NCI-H2196 (cell line): ENCODE data around the gene LYPD5.

Experiments
- DNase-seq: peaks from one replicate; lab custom pipeline; 2025; ENCODE audit not compliant: unreplicated experiment; lab: John Stamatoyannopoulos, UW

LYPD5 gene

DNA sequence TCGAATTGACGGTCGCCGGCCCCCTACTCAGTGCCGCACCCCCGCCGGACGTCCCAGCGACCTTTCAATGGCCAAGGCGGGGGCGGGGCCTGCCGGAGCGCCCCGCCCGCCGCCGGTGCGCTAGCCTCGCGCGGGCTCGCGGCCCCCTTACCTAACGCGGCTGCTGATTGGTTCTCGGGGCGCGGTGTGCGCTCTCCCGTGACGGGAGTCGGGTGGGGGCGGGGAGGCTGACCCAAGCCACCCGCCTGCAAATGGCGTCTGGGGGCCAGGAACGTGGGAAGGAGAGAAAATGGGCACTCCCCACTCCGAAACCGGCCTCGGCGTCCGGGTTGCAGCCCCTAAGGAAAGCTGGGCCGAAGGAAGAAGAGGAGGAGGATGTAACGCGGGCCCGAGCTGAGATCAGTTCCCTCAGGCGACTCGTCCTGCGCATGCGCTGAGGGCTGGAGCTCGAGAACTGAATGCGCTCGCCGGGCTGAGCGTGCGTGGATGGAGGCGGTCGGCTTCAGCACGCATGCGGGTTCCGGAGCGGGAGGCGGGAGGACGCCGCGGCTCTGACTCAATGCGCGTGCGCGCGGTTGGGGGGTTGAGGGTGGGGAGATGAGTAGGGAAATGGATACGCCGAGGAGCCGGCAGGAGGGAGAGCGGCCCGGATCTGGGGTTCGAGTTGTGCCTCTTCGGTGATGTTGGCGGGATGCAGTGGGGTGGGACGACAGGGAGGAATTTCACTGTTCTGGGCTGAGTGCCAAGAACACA lies 47.6 kb downstream of the LYPD5 start, which contains the start of gene SMG9:
Gene SMG9 (minus strand): TSS at position 460 of the 753 bp plus-strand sequence. CDS start 4,221 bp downstream, outside the sequence.
- peak; percentile 99 for DNase-seq

- DNase-seq = no peak
Observed at GRCh38 chr19:43754253-43754502, 48.1 kb downstream of the LYPD5 start.

DNA sequence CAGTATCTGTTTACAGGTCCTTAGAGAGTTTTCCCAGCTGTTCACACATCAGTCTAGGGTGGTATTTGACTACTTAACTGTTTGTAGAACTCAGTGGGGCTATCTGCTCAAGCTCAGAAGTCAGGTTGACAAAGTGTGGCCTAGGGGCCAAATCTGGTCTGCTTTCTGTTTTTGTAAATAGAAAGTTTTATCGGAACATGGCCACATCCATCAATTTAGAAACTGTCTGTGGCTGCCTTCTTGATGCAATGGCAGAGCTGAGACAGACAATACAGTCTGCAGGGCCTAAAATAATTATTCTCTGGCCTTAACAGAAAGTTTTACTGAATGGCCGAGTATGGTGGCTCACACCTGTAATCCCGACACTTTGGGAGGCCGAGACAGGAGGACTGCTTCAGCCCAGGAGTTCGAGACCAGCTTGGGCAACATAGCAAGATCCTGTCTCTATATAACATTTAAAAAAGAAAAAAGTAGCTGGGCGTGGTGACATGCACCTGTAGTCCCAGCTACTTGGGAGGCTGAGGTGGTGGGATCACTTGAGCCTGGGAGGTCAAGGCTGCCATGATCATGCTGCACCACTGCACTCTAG lies 49.9 kb downstream of the LYPD5 start:
- no peak for DNase-seq

DNA sequence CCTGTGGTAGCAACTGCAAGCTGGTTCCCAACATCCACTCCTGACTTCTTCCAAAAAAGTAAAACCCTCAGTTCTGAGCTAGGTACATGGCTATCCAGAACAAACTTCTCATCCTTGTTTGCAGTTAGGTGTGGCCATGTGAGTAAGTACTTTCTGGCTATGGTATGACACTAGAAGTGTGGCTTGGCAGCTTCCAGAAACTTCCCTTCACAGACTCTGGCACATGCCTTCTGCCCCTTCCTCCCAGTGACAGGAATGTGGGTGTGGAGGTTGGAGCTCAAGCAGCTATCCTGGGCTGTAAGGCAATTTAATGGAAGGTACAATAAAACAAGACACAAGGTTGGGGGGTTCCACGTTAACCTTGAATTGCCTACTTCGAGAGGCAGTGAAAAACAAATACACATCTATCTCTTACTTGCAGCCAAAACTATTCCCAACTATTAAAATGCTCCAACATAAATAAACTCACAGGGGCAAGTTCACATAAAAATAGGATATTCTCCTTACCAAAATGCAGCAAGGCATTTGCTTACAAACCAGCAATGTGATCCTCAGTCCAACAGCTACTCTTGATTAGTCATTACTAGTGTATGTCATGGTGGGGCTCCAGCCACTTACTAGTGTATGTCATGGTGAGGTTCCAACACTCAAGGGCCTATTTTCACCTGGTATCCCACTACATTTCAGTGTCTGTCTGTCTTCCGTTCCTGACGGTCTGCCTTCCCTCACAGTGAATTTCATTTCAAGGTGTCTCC lies 50.6 kb downstream of the LYPD5 start:
- no peak for DNase-seq

- no peak for DNase-seq
Observed at GRCh38 chr19:43749898-43750297, 52.3 kb downstream of the LYPD5 start.

DNA sequence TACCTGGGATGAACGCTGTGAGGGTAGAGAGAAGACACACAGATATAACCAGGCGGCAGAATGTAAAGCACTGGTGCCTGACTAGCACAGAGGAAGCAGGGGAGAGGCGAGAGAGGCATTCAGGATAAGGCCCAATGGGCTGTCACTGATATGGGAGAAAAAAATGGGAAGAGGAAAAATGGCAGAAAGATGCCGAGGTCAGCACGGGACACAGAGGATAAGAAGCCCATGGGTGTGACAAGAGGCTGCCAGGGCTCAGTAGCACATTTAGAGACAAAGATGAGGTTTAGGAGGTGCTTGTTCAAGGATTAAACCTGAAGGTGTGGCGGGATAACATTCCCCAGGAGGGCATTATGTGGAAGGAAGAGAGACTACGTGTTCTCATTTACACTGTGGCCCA lies 53.1 kb downstream of the LYPD5 start:
- no peak for DNase-seq

DNA sequence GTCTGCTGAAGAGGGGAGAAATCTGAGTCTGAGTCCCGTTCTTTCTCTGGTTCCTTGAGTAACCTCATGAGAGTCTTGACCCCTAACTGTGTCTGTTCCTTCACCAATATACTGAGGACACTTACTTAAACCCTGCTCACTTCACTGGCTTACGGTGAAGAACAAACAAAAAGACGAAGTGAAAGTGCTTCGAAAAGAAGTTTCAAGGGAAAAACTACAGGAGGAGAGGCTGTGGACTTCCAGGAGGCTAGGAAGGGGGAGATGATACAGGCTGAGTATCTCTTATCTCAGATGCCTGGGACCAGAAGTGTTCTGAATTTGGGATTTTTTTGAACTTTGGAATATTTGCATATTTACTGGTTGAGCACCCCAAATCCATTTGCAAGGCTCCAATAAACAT lies 53.6 kb downstream of the LYPD5 start:
- DNase-seq = no peak

DNA sequence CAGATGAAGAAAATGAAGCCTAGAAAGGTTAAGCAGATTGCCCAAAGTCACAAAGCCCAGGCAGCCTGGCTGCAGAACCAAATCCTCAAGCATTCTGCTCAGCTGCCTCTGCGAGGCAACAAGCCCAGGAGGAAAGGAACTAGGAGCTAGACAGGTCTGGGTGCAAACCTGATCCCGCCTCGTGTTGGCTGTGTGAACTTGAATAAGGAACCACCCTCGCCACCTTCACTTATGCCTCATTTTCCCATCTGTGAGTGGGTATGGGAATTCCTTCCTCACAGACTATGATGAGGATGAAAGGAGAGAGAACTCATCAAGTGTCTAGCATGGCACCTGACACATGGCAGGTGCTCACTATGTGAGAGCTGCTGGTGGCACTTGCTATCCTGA lies 54.0 kb downstream of the LYPD5 start:
- no peak for DNase-seq

- DNase-seq = no peak
Observed at GRCh38 chr19:43747557-43748204, 54.6 kb downstream of the LYPD5 start.
